PC-9 (cell line): ENCODE data around the gene PSMB5.

ENCODE experiments used
- CTCF ChIP-seq: fragments of 200-600 bp; sonication (generic); conservative IDR thresholded peaks from 2 replicates; pipeline ENCODE4 v1.6.1; 2017; ENCODE audit warnings: mixed run types, antibody characterized with exemption, mild to moderate bottlenecking, moderate library complexity
- EZH2 ChIP-seq: fragments of 200-600 bp; sonication (generic); IDR thresholded peaks from 2 replicates; pipeline ENCODE4 v1.8.0; 2017; ENCODE audit warnings: antibody characterized with exemption, low read depth

- TF ChIP-seq CTCF (no peak), EZH2 (no peak)
Observed at GRCh38 chr14:23033801-23034497, 751 bp downstream of the PSMB5 start.
